NCI-H446 (cell line): ENCODE measurements around the gene PLD3.
"Not testable (repeated sequence)": the region's sequence is repeated elsewhere in the genome, so short reads cannot be mapped to it uniquely, and the experiment has no call there.

Experiments used
- DNase-seq, 2 experiments: peaks; one replicate each; lab custom pipeline; 2025; lab: John Stamatoyannopoulos, UW

The PLD3 gene

DNA sequence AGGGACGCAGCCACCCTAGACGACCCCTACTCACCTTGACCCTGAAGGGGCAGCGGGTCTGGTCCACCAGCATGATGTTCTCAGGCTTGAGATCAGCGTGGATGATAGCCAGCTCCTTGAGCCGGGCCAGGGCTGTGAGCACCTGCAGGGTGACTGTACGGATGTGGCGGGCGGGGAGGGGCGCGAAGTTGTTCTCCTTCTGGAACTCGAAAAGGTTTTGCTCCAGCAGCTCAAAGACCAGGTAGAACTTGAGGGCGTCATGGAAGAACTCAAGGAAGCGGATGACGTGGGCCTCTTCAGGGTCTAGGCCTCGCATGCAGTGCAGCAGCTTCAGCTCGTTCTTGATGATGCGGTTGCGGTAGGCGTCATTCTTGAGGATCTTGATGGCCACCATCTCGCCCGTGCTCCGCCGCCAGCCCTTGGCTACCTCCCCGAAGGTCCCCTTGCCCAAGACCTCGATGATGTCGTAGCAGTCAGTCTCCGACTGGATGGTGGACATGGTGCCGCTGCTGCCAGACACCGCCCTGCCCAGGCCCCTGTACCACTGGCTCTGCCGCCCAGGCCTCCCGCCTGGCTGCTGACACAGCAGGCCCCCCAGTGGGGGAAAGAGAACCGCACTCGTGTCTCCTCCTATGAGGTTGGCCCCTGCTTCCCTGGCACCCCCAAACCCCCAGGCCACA is 41.0 kb downstream of the PLD3 start:
- DNase-seq, result no peak

DNA sequence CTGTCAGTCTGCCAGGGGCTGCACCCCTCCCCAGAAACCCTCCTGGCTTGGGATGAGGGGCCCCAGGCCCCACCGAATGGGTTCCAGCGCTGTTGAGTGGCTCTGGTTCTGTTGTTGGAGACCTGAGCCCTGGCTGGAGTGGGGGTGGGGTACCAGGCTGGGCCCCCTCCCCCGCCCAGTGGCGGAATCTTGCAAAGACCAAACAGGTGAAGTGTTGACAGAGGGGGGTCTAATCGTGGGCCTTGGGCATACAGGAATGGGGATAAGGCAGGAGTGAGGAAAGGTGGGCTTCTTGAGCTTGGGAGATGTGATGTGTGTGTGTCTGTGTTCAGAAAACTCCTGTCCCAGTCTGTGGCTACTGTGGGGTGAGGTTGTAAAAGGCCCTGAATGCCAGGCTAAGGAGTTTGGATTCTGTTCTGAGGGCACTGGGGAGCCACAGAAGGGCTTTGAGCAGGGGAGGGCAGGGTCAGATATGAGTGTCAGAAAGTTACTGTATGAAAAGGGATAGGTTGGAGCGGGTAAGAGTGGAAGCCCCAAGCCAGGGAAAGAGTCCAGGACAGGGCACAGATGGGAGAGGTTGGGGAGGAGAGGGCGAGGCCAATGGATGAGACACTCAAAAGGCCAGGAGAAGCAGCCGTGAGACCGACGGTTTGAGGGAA is 41.7 kb downstream of the PLD3 start, which contains the start of gene HIPK4:
HIPK4 (minus strand) TSS at position 98 of the 659 bp plus-strand sequence. CDS start 279 bp downstream, outside the sequence.
- DNase-seq, result no peak

DNA sequence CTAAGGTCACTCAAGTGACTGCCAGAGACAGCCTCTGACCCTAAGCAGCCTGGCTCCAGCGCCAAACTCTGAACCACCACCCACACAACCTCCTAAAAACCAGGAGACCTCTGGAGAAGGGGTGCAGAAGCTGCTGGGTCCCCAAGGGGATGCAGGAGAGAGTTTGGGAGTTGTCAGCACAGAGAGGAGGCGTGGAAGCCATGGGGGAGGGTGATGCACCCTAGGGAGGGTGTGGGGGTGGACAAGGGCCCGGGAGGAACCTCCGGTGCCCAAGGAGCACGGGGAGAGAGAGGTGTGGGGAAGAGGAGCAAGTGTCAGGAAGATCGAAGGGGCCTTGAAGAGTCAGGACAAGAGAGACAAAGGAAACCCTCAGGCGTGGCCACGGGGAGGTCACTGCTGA is 43.6 kb downstream of the PLD3 start:
- no peak for DNase-seq

DNA sequence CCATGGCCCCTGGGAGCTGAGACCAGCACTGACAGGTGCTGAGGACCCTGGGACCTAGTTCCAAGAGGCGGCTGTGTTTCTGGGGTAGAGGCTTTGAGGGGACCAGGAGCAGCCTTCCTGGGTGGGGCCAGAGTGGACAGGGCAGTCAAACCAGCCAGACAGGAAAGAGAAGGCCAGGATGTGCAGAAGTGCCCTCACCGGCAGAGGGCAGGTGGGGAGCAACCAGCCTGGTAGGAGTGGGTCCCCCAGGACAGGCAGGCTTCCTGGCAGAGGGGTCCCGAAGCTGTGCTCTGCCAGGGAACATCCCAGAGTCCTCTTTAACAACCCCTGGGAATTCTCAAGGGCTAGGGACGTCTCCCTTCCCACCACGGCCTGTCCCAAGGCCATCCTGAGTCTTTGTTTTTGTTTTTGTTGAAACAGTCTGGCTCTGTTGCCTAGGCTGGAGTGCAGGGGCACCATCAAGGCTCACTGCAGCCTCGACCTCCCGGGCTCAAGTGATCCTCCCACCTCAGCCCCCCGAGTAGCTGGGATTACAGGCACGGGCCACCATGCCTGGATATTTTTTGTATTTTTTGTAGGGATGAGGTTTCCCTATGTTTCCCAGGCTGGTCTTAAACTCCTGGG is 44.5 kb downstream of the PLD3 start:
- DNase-seq, result no peak

DNA sequence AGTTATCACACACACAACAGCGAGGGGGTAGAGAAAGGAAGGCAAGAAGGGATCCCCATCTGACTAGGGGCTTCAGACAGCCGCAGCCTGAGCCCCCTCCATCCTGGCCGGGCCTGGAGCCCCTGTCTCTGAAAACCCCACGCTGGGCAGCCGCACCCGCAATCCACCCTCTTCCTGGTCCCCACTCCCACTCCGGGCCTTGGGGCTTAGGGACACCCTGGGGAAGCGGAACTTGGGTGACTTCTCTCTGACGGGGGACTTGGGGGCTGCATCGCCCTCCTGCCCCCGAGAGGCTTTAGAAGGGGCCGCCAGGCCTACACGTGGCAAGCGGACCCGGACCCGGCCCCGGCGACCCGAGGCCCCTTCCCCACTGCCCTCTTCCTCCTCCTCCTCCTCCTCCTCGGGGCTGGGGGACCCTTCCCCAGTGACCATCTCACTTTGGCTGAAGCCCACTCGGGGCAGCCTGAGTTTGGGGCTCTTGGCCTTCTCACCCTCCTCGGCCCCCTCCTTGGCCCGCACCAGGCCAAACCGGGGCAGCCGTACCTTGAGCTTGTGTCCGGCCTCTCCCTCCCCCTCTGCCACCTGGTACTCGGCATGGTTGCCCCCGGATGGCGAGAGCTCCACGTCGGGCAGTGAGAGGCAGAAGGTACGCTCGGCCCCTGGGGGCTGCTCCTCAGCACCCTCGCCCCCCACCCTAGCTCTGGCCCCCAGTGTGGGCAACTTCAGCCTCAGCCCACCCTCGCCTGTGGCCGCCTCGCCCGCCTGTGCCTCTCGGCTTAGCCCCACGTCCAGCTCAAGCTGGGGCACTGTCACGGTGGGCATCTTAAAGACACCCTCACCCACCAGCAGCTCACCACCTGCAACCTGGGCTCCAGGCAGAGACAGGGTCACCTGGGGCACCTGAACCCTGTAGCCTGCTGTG is 45.7 kb downstream of the PLD3 start:
- no peak for DNase-seq

DNA sequence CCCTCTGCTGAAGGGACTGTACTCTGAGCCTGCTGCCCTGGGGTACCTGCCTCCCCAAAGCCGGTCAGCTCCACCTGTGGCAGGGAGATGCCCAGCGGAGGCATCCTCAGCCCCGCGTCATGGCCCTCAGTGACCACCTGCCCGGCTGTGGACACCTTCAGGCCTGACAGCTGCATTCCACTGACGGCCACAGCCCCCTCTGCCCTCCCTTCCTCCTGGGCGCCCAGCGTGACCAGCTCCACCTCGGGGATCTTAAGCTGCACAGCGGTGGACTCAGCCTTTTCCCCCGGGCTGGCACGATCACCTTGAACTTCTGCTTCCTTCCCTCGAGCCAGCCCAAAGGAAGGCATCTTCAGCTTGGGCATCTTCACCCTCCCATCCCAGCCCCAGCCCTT is 46.3 kb downstream of the PLD3 start:
- DNase-seq, result no peak

DNA sequence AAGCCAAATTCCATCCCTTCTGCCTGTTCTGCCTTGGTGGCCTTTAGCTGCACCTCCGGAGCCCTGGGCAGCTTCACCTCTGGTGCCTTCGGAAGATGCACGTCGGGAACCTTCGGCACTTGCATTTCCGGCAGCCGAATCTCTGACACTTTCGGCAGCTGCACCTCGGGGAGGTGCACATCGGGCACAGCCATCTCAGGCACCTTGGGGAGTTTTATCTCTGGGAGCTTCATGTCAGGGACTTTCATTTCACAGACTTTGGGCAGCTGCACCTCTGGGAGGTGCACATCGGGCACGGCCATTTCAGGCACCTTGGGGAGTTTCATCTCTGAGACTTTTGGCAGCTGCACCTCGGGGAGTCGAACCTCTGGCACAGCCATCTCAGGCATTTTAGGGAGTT is 47.5 kb downstream of the PLD3 start:
- no peak for DNase-seq

DNA sequence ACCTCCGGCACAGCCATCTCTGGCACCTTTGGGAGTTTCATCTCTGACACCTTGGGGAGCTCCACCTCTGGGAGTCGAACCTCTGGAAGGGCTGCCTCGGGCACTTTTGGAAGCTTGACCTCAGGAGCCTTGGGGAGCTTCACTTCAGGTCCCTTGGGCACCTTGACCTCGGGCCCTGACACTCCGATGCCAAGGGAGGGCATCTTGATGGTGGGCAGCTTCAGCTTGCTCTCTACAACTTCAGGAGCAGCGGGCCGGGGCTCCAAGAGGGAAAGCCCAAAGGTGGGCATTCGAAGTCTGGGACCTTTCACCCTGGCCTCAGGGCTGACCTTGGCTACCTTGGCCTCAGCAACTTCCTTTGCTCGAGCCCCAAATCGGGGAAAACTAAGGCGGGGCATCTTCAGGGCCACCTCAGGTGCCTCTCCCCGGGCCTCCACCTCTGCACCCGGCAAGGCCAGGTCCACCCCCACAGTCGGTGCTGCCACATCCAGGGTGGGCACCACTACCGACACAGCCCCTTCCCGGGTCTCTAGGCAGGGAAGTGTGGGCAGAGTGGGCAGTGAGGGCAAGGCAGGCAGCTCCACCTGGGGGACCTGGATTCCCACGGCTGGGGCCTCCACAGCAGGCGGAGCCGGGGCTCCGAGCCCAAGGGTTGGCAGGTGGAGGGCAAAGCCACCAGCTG is 48.5 kb downstream of the PLD3 start:
- DNase-seq, result no peak

DNA sequence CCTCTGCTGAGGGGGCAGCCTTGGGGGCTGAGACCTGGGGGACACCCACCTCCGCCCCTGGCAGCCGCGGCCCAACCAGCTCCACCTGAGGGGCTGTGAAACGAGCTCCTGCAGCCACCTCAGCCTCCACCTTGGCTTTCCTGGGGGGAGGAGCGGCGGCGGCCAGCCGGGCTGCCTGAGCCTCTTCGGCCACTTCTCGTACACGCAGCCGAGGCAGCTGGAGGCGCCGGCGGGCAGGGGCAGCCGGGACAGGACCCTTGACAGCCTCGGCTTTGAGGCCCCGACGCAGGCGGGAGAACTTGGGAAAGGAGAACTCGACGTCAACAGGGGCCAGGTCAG is 49.0 kb downstream of the PLD3 start:
- no peak for DNase-seq

DNA sequence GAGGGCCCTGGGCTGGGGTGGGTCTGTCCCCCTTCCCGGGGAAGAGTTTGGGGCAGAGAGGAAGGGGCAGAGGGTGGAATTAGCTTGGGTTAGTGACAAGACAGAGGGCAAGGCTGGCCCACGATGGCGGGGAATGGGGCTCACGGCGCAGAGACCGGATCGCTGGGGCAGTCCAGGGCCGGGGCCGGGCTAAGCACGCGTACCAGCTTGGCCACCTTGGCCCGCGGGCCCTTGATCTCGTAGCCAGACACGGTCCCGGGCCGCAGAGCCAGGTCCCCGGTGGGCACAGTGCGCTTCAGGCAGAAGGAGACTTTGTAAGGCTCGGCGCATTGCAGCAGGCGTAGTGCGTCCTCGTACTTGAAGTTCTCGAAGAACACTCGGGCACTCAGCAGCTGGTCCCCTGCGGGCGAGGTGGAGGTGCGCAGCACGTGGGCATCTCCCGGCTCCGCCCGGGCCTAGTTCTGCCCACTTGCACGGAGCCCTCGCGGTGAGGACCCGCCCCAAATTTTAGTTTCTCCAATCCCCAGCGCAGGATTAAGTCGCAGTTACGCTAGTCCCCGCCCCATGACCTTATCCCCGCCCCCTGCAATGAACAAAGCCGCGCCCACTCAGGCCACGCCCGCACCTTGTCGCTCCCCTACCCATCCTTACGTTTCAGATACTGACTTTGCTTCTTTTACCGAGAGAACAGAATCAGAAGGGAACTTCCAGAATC is 50.1 kb downstream of the PLD3 start:
- DNase-seq, result no peak

DNA sequence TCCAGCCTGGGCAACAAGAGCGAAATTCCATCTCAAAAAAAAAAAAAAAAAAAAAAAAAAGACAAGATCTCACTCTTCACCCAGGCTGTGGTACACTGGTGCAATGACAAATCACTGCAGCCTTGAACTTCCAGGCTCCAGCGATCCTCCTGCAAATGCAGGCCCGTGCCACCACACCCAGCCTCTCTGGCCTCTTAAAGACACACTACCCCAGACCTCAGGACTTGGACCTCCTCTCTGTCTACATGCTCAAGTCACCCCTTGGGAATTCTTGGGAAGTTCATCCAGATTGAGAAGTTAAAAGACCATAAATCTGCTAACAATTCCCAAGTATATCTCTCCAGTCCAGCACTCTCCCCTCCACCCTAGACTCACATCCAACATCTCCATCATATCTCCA is 52.1 kb downstream of the PLD3 start:
- DNase-seq, result no peak

DNA sequence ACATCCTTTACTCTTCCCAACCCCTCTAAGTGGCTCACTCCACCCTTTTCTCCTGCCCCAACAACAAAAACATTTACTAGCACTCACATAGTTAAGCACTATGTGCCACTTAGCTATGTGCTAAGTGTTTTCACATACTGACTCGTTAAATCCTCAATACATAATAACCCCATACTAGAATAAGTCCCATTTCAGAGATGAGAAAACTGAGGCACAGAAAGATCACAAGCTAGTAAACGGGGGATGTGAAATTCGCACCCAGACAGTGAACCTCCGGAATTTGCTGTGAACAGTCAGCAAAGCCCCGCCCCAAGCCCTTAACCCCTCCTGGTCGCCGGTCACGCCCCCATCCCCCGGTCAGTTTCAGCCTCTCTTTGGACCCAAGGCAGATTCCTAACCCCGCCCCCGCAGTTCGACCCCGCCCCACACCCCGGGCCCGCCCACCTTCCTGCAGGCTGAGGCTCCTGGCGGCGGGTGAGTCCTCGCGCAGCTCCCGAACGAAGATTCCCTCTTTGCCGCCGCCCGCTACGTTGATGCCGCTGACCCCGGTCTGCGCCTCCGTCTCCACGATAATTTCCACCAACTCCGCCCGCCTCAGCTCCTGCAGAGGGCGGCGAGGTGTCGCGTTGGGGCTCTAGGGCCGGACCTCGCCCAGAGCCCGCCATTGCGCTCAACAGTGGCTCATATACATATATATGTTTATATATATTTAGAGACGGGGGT is 54.9 kb downstream of the PLD3 start:
- peak; percentile 30 to 79 for DNase-seq

DNA sequence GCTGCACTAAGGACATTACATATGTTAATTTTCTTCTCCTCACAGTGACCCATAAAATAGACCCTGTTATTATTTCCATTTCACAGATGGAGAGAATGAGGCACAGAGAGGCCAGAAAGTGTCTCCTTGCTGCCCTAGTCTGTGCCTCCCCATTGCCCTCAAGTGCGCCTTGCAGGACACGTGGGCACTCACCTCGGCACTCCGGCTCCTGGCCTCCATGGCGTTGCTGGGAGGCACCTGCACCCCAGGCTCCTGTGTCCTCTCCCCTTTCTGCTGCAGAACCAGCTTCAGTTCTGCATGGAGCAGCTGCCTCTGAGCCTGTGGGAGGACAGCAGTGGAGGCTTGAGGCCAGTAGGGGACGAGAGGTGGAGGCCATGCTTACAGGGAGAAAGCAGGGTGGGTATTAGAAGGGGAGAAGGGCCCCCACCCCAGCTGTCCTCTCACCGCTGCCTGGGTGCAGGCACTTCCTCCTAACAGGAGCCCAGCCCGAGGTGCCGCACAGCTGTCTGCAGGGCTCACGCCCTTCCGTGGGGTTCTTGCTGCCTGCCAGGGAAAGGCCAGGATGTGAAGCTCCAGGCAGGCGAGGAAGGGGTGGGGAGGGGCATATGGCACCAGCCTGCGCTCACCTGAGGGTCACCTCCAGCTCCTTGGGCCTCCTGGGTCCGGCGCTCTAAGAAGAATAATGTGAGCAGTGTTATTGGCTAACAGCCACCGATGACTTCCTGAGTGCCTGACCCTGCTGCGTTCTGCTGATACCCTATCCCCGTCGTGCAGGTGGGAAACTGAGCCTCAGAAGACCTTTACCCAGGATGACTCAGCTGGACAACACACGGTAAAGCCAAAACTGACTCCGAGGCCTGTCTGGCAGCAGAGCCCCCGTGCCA is 59.5 kb downstream of the PLD3 start:
- no peak for DNase-seq

DNA sequence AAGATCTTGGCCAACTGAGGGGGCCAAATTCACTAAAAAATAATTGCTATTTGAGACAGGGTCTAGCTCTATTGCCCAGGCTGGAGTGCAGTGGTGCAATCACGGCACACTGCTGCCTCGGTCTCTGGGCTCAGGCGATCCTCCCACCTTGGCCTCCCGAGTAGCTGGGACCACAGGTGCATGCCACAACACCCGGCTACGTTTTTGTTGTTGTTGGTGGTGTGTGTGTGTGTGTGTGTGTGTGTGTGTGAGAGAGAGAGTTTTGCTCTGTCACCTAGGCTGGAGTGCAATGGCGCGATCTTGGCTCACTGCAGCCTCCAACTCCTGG is 60.1 kb downstream of the PLD3 start:
- not testable (repeated sequence) for DNase-seq

DNA sequence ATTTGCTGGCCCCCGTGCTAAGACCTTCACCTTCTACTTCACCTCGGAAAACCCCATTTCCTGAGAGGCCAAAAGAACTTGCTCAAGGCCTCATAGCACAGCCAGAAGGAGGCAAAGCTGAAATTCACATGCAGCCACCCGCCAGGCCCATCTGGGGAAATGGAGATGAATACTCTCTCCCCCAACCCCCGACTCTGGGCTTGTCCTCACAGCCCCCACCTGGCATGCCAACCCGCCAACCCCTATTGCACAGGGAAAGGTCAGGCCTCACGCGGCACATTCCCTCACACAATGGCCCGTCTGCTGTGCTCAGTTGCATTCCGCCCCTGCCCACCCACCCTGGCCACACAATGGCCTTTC is 61.5 kb downstream of the PLD3 start:
- no peak for DNase-seq

DNA sequence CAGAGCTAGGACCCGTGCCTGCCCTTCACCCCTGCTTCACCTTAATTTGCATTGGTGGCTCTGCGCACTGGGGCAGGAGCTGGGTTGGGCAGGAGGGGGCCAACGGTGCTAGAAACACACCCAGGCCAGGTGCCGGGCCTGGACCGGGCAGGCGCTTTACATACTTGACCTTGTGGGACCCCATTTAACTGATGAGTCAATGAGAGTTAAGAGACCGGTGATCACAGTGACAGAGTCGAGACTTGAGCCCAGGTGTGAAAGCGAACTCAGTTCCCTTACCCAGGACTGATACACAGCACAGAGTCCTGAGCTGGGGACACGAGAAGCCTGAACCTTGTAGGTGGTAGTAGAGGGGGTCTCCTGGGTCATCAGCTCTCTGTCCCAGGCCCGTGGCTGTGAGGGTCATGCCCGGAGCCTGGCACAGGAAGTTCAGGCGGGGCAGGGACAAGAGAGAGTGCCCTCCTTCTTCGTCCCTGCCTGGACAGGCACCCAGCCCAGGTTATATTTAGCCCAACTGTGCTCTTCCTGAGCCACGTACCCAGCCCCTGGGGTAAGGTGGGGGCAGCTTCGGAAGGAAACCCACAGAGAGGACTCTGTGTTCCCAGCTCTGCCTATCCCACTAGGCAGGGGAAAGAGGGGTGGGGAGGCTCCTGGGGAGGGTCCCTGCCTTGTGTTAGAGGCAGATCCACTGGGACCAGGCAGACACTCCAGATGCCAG is 62.8 kb downstream of the PLD3 start:
- DNase-seq, result no peak

DNA sequence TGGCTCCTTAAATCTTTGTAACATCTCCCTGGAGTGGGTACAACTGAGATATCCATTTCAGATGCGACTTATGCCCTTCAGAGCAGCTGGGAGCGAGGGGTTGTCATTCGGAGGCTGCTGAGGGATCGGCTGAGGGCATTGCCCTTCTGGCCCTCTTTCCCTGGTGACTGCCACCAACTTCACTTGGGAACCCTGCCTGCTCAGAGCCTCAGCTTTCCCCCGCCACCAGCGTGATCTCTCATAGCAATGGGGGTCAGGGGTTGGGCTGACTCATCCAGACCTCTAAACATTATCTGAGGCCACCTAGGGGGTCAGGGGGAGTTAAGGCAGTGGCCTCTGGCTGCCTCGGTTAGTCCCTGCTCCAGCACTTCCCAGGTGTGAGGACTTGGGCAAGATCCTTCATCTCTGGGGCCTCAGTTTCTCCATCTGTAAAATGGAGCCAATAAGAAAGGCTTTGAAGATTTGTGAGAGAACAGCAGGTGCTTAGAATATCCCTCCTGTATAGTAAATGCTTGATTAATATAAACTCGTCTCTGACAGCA is 63.5 kb downstream of the PLD3 start:
- no peak for DNase-seq

DNA sequence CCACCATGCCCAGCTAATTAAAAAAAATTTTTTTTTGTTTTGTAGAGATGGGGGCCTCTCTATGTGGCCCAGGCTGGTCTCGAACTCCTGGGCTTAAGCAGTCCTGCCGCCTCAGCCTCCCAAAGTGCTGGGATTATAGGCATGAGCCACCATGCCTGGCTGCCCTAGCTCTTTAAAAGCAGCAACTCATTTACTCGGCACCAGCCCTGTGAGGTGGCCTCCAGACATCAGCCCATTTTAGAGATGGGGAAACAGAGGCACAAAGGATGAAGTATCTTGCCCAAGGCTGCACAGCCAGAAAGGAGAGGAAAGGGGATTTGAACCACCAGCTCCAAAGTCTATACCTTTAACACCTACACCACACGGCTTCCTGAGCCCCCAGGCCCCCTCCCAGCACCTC is 64.4 kb downstream of the PLD3 start:
- no peak for DNase-seq
